ENCODE measurements around the gene EIF4G3.

EIF4G3 gene

GRCh38 chr1:21007876-21008275 is 168.8 kb downstream of the EIF4G3 start:
- H3K9me3 ChIP-seq (ENCODE audit: severe bottlenecking): no peaks in the 10 kb centered on the region
- no peak for TF ChIP-seq CTCF (IDR thresholded peaks at IDR 0.05; ENCODE audit: low read depth, low read length)
- no peak overlapping the region for H3K4me3 ChIP-seq (ENCODE audit: low read depth, low read length)
- no peak for DNase-seq
- H3K27me3 ChIP-seq (ENCODE audit: insufficient read depth, low read depth, severe bottlenecking): no peaks in the 10 kb centered on the region
- no peak overlapping the region for H3K27ac ChIP-seq
- no peaks in the 10 kb centered on the region for H3K36me3 ChIP-seq

GRCh38 chr1:21005466-21006239 is 171.0 kb downstream of the EIF4G3 start:
- Histone ChIP-seq H3K4me3 (ENCODE audit: low read depth, low read length) (no peak overlapping the region), H3K27ac (no peak overlapping the region), H3K9me3 (ENCODE audit: severe bottlenecking) (no peaks in the 10 kb centered on the region), H3K36me3 (no peaks in the 10 kb centered on the region; the same call in none of the 2 replicates), H3K27me3 (ENCODE audit: insufficient read depth, low read depth, severe bottlenecking) (no peaks in the 10 kb centered on the region)
- DNase-seq: no peak
- TF ChIP-seq CTCF (IDR thresholded peaks at IDR 0.05; ENCODE audit: low read depth, low read length): no peak

- no peaks in the 10 kb centered on the region for H3K27me3 ChIP-seq (ENCODE audit: insufficient read depth, low read depth, severe bottlenecking)
- H3K9me3 ChIP-seq (ENCODE audit: severe bottlenecking): no peaks in the 10 kb centered on the region
- TF ChIP-seq CTCF (IDR thresholded peaks at IDR 0.05; ENCODE audit: low read depth, low read length): no peak
- H3K27ac ChIP-seq: no peak overlapping the region
- no peaks in the 10 kb centered on the region; the same call in none of the 2 replicates for H3K36me3 ChIP-seq
- H3K4me3 ChIP-seq (ENCODE audit: low read depth, low read length): no peak overlapping the region
- DNase-seq: no peak
Measured at GRCh38 chr1:21003281-21004045, 173.2 kb downstream of the EIF4G3 start.

- DNase-seq: no peak
- Histone ChIP-seq H3K27ac (no peak overlapping the region), H3K36me3 (no peaks in the 10 kb centered on the region; the same call in none of the 2 replicates), H3K9me3 (ENCODE audit: severe bottlenecking) (no peaks in the 10 kb centered on the region), H3K4me3 (ENCODE audit: low read depth, low read length) (no peak overlapping the region), H3K27me3 (ENCODE audit: insufficient read depth, low read depth, severe bottlenecking) (no peaks in the 10 kb centered on the region)
- no peak for TF ChIP-seq CTCF (IDR thresholded peaks at IDR 0.05; ENCODE audit: low read depth, low read length)
Measured at GRCh38 chr1:21001042-21001441, 175.7 kb downstream of the EIF4G3 start.

- H3K4me3 ChIP-seq (ENCODE audit: low read depth, low read length): no peak overlapping the region
- no peak for TF ChIP-seq CTCF (IDR thresholded peaks at IDR 0.05; ENCODE audit: low read depth, low read length)
- H3K27ac ChIP-seq: no peak overlapping the region
- no peaks in the 10 kb centered on the region for H3K9me3 ChIP-seq (ENCODE audit: severe bottlenecking)
- H3K27me3 ChIP-seq (ENCODE audit: insufficient read depth, low read depth, severe bottlenecking): no peaks in the 10 kb centered on the region
- no peaks in the 10 kb centered on the region; the same call in none of the 2 replicates for H3K36me3 ChIP-seq
- DNase-seq: no peak
Measured at GRCh38 chr1:21000245-21000594, 176.5 kb downstream of the EIF4G3 start.
